Measurements from ENCODE around the gene ITPKB. TPM values are rescaled to one million over a fixed set of nuclear protein-coding genes. Genes with fewer than 3 reads are reported as not detected.
"Not testable (repeated sequence)": the region's sequence is repeated elsewhere in the genome, so short reads cannot be mapped to it uniquely, and the experiment has no call there.

Gene ITPKB
- total RNA-seq, 1 donor from 2014 or later = 1.6 TPM

DNA sequence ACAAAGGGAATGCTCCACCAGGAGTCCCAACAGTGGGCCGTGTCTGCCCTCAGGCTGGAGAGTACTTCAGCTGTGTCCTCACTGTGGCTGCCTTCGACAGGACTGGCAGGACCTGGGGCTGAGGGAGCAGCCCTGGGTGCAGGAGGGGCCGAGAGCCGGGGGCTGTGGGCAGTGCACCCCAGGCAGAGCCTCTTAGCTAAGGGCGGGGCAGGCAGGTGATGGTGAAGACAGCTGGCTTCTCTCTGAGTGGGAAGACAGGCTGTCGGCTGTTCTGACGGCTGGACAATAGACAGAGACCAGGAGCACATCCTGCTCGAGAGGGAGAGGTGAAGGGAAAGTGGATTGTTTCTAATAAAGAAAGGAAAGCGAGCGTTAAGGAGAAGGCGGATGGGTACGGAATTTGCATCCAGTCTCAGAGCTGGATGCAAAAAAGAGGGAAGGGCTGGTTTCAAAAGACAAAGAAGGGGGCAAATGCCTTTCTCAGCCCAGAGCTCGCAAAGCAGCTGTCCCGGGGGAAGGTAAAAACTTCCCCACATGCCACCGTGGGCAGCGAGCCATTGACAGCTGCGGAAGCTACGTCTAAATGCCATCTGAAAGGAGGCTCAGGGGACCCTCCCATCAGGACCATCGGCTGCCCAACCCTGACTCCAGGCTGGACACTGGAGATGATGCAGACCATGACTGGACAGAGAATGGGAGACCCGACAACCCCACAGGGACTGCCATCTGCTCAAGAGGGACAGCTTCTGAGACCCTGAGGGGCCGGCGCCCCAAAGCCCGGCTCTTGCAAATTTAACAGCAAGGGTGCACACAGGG, 98.6 kb downstream of the ITPKB start:
- no peaks in the 10 kb centered on the region for H3K9me3 Mint-ChIP-seq
- DNase-seq (ENCODE audit: low spot score) = no peak
- Histone ChIP-seq H3K27me3 (no peaks in the 10 kb centered on the region), H3K9me3 (ENCODE audit: low read depth) (no peaks in the 10 kb centered on the region), H3K27ac (no peak overlapping the region), H3K4me3 (no peak overlapping the region), H2AFZ (replicated peaks) (no peak overlapping the region), H3K4me2 (no peak overlapping the region), H3F3A (ENCODE audit: low read depth) (no peaks in the 10 kb centered on the region), H3K4me1 (peaks cover 12% of the 10 kb centered on the region), H3K36me3 (no peaks in the 10 kb centered on the region), H4K20me1 (ENCODE audit: low read depth) (no peaks in the 10 kb centered on the region), H3K79me2 (ENCODE audit: low read depth) (no peaks in the 10 kb centered on the region), H3K9ac (no peak overlapping the region)
- no peaks in the 10 kb centered on the region for H3K27me3 Mint-ChIP-seq (ENCODE audit: insufficient read depth, low read depth)
- H3K4me3 Mint-ChIP-seq = no peak overlapping the region
- TF ChIP-seq EZH2 (IDR thresholded peaks at IDR 0.05) (no peak), CTCF (IDR thresholded peaks at IDR 0.05) (no peak)
- H3K27ac Mint-ChIP-seq = peak overlapping the region; percentile 61
- H3K36me3 Mint-ChIP-seq = peaks cover 3% of the 10 kb centered on the region
- H3K4me1 Mint-ChIP-seq = peaks cover 17% of the 10 kb centered on the region

- no peak overlapping the region for H3K4me3 Mint-ChIP-seq
- no peaks in the 10 kb centered on the region for H3K9me3 Mint-ChIP-seq
- Histone ChIP-seq H3K9ac (no peak overlapping the region), H3K27ac (no peak overlapping the region), H4K20me1 (ENCODE audit: low read depth) (no peaks in the 10 kb centered on the region), H3K4me3 (no peak overlapping the region), H2AFZ (replicated peaks) (no peak overlapping the region), H3K27me3 (no peaks in the 10 kb centered on the region), H3K79me2 (ENCODE audit: low read depth) (no peaks in the 10 kb centered on the region), H3K36me3 (no peaks in the 10 kb centered on the region), H3K9me3 (ENCODE audit: low read depth) (no peaks in the 10 kb centered on the region), H3K4me1 (peaks cover 12% of the 10 kb centered on the region), H3F3A (ENCODE audit: low read depth) (no peaks in the 10 kb centered on the region), H3K4me2 (no peak overlapping the region)
- TF ChIP-seq EZH2 (IDR thresholded peaks at IDR 0.05) = no peak
- TF ChIP-seq CTCF (IDR thresholded peaks at IDR 0.05) = no peak
- no peak for TF ChIP-seq EZH2phosphoT487 (IDR thresholded peaks at IDR 0.05)
- H3K4me1 Mint-ChIP-seq = peaks cover 20% of the 10 kb centered on the region
- no peak for DNase-seq (ENCODE audit: low spot score)
- no peak overlapping the region for H3K27ac Mint-ChIP-seq
- H3K27me3 Mint-ChIP-seq (ENCODE audit: insufficient read depth, low read depth) = no peaks in the 10 kb centered on the region
- peaks cover 3% of the 10 kb centered on the region for H3K36me3 Mint-ChIP-seq
Observed at GRCh38 chr1:226639631-226640061, 99.4 kb downstream of the ITPKB start.

DNA sequence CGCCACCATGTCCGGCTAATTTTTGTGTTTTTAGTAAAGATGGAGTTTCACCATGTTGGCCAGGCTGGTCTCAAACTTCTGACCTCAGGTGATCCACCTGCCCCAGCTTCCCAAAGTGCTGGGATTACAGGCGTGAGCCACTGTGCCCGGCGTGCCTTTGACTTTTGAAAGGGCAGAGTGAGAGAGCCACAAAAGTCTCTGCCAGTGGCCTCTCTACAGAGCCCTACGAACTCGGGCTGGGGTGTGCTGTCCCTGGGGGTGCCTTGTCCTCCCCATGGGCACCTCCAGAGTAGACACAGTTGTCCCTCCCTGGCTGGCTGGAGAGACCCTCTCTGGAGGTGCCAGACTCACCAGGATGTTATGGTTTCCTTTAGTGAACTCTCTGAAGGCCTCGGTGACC, 99.9 kb downstream of the ITPKB start:
- peaks cover 12% of the 10 kb centered on the region for H3K4me1 ChIP-seq
- not testable (repeated sequence) for H3K9me3 Mint-ChIP-seq; H3K27me3 ChIP-seq; H3K27ac Mint-ChIP-seq; H3K4me3 ChIP-seq; H3K4me3 Mint-ChIP-seq; H3K9me3 ChIP-seq (ENCODE audit: low read depth); H3K27ac ChIP-seq; H4K20me1 ChIP-seq (ENCODE audit: low read depth); H3K4me2 ChIP-seq; H3K27me3 Mint-ChIP-seq (ENCODE audit: insufficient read depth, low read depth); H3K79me2 ChIP-seq (ENCODE audit: low read depth); DNase-seq (ENCODE audit: low spot score); H3F3A ChIP-seq (ENCODE audit: low read depth); H2AFZ ChIP-seq (replicated peaks); H3K9ac ChIP-seq; H3K36me3 ChIP-seq; H3K36me3 Mint-ChIP-seq
- H3K4me1 Mint-ChIP-seq = peaks cover 16% of the 10 kb centered on the region

DNA sequence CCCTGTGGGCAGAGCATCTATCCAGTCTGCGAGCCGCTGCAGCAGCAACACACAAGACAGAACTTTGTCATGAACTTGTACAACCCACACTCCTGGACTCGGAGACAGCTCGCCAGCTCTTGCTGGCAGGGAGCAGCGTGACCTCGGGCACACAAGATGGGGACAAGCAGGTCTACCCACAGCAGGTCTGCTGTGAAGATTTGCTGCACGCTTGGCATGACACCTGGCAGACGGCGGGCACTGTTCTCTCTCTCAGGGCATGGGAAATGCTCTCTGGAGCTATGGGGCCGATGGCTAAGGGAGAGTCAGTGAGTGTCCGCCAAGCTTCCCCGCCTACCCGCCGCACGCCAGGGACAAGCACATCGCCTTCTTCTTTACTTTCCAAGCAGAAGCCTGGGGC, 100.5 kb downstream of the ITPKB start:
- no peak overlapping the region for H3K27ac ChIP-seq
- H3K4me1 ChIP-seq = peaks cover 10% of the 10 kb centered on the region
- no peak overlapping the region for H3K9ac ChIP-seq
- no peak for TF ChIP-seq EZH2phosphoT487 (IDR thresholded peaks at IDR 0.05)
- TF ChIP-seq EZH2 (IDR thresholded peaks at IDR 0.05) = no peak
- no peak for TF ChIP-seq CTCF (IDR thresholded peaks at IDR 0.05)
- H3K27me3 ChIP-seq = no peaks in the 10 kb centered on the region
- no peaks in the 10 kb centered on the region for H3K79me2 ChIP-seq (ENCODE audit: low read depth)
- H4K20me1 ChIP-seq (ENCODE audit: low read depth) = no peaks in the 10 kb centered on the region
- Mint-ChIP-seq H3K36me3 (peaks cover 3% of the 10 kb centered on the region), H3K4me1 (peaks cover 13% of the 10 kb centered on the region), H3K4me3 (no peak overlapping the region), H3K27ac (no peak overlapping the region), H3K9me3 (no peaks in the 10 kb centered on the region), H3K27me3 (ENCODE audit: insufficient read depth, low read depth) (no peaks in the 10 kb centered on the region)
- H3F3A ChIP-seq (ENCODE audit: low read depth) = no peaks in the 10 kb centered on the region
- no peak overlapping the region for H3K4me3 ChIP-seq
- no peak overlapping the region for H2AFZ ChIP-seq (replicated peaks)
- no peak for DNase-seq (ENCODE audit: low spot score)
- H3K36me3 ChIP-seq = no peaks in the 10 kb centered on the region
- no peaks in the 10 kb centered on the region for H3K9me3 ChIP-seq (ENCODE audit: low read depth)
- no peak overlapping the region for H3K4me2 ChIP-seq
